HCT116 (cell line): ENCODE results near the gene PEG3. TPM values are rescaled to one million over a fixed set of nuclear protein-coding genes. Genes with fewer than 3 reads are reported as not detected.

Source experiments
- ATAC-seq: fragments of 200-7000 bp; cut with Tn5 transposase; 2 replicates; pipeline ENCODE4 v1.9.1; 2020; ENCODE audit warnings: mild to moderate bottlenecking, moderate library complexity
- BruUV-seq: library from RNA; stranded (reverse); fragments of 400-500 nt; replicated peaks from 2 replicates; lab custom pipeline; 2021; lab: Mats Ljungman, UMichigan
- CTCF ChIA-PET: fragments of 300-600 bp; sonication (Branson Sonifier 250); formaldehyde crosslinking; loops from one replicate; lab custom pipeline; 2021; ENCODE audit warnings: antibody characterized with exemption; lab: Charles Lee
- POLR2A ChIA-PET: fragments of 300-600, 350-600 bp; sonication (Branson Sonifier 250); formaldehyde crosslinking; loops from one replicate; lab custom pipeline; 2021; ENCODE audit warnings: antibody characterized with exemption; lab: Charles Lee
- RAD21 ChIA-PET, 2 experiments: fragments of 300-600 bp; sonication (Branson Sonifier 250); formaldehyde crosslinking; loops; one replicate each; lab custom pipeline; 2023; ENCODE audit warnings: low total read pairs in 2 of 2; ENCODE audit not compliant: uncharacterized antibody in 2 of 2, unreplicated experiment in 2 of 2, low non-redundant PET in 1 of 2; lab: Charles Lee
- DNase-seq: peaks from one replicate; pipeline ENCODE4 v3.0.0-alpha.2; 2010; ENCODE audit warnings: low read depth, low spot score
- H2AFZ ChIP-seq: fragments of 200-600 bp; shearing (Covaris generic), sonication (generic); 2 replicates; pipeline ENCODE4 v1.6.1; 2017; ENCODE audit warnings: low read depth, mixed run types, mixed read lengths, antibody characterized with exemption, low read length; ENCODE audit not compliant: poor library complexity, severe bottlenecking
- H3K27ac ChIP-seq: 2 replicates; pipeline ENCODE4 v1.5.1; 2012; ENCODE audit warnings: low read depth, low read length
- H3K27me3 ChIP-seq: fragments of 200-600 bp; sonication (generic); 2 replicates; pipeline ENCODE4 v1.6.1; 2016; ENCODE audit warnings: mixed run types, low read length, mixed read lengths; ENCODE audit not compliant: insufficient read depth
- H3K36me3 ChIP-seq, 2 experiments: fragments of 200-500 bp in 1 of 2; fragments of 200-600 bp in 1 of 2; sonication (Bioruptor generic) in 1 of 2; sonication (generic) in 1 of 2; 2 replicates each; pipeline versions ENCODE4 v1.5.1 to v1.6.1; 2014 to 2016; ENCODE audit warnings: low read length in 2 of 2, inconsistent platforms in 1 of 2, mixed read lengths in 1 of 2, mixed run types in 1 of 2; ENCODE audit not compliant: insufficient read depth in 2 of 2, control insufficient read depth in 1 of 2
- H3K4me1 ChIP-seq, 2 experiments: fragments of 200-600 bp in 1 of 2; sonication (generic) in 1 of 2; 2 replicates each; pipeline versions ENCODE4 v1.5.1 to v1.6.1; 2012 to 2017; ENCODE audit warnings: low read length in 2 of 2, inconsistent platforms in 1 of 2, mild to moderate bottlenecking in 1 of 2, mixed read lengths in 1 of 2, mixed run types in 1 of 2, moderate library complexity in 1 of 2; ENCODE audit not compliant: insufficient read depth in 2 of 2, control insufficient read depth in 1 of 2
- H3K4me2 ChIP-seq: fragments of 200-600 bp; sonication (generic); 2 replicates; pipeline ENCODE4 v1.6.1; 2017; ENCODE audit warnings: mixed run types, low read length, mixed read lengths
- H3K4me3 ChIP-seq, 2 experiments: fragments of 200-600 bp in 1 of 2; sonication (generic) in 1 of 2; replicated peaks in 1 of 2; 2 replicates each; pipeline ENCODE4 v1.5.1; 2011 to 2016; ENCODE audit warnings: low read length in 2 of 2, control low read depth in 1 of 2, low read depth in 1 of 2, mild to moderate bottlenecking in 1 of 2, mixed read lengths in 1 of 2, mixed run types in 1 of 2
- H3K79me2 ChIP-seq: fragments of 200-600 bp; sonication (generic); 2 replicates; pipeline ENCODE4 v1.6.1; 2017; ENCODE audit warnings: mild to moderate bottlenecking, mixed run types, low read length, moderate library complexity, mixed read lengths; ENCODE audit not compliant: insufficient read depth
- H3K9ac ChIP-seq: fragments of 200-600 bp; sonication (generic); 2 replicates; pipeline ENCODE4 v1.6.1; 2016; ENCODE audit warnings: low read length, mixed read lengths
- H3K9me2 ChIP-seq: fragments of 200-600 bp; sonication (generic), shearing (Covaris generic); 2 replicates; pipeline ENCODE4 v1.6.1; 2017; ENCODE audit warnings: mixed run types, mild to moderate bottlenecking, moderate library complexity; ENCODE audit not compliant: insufficient read depth
- H3K9me3 ChIP-seq, 2 experiments: fragments of 200-500 bp in 1 of 2; fragments of 200-600 bp in 1 of 2; sonication (Bioruptor generic) in 1 of 2; sonication (generic) in 1 of 2; 2 replicates each; pipeline ENCODE4 v1.6.1; 2014 to 2017; ENCODE audit warnings: low read length in 2 of 2, mixed read lengths in 2 of 2, inconsistent platforms in 1 of 2, low read depth in 1 of 2, mild to moderate bottlenecking in 1 of 2, mixed run types in 1 of 2, moderate library complexity in 1 of 2; ENCODE audit not compliant: control insufficient read depth in 1 of 2, insufficient read depth in 1 of 2
- H4K20me1 ChIP-seq: fragments of 200-600 bp; sonication (generic), shearing (Covaris generic); 2 replicates; pipeline ENCODE4 v1.6.1; 2017; ENCODE audit warnings: mixed run types, mild to moderate bottlenecking, moderate library complexity; ENCODE audit not compliant: insufficient read depth
- CBX3 ChIP-seq: IDR thresholded peaks from 2 replicates; pipeline ENCODE4 v1.6.1; 2012; ENCODE audit warnings: low read depth
- CEBPB ChIP-seq: IDR thresholded peaks from 2 replicates; pipeline ENCODE4 v1.6.1; 2012; ENCODE audit warnings: low read depth
- EGR1 ChIP-seq: IDR thresholded peaks from 2 replicates; pipeline ENCODE4 v1.6.1; 2012; ENCODE audit warnings: low read depth
- ELF1 ChIP-seq: IDR thresholded peaks from 2 replicates; pipeline ENCODE4 v1.6.1; 2012; ENCODE audit warnings: low read depth, borderline replicate concordance
- FOSL1 ChIP-seq: IDR thresholded peaks from 2 replicates; pipeline ENCODE4 v1.6.1; 2012; ENCODE audit warnings: low read depth
- JUND ChIP-seq: IDR thresholded peaks from 2 replicates; pipeline ENCODE4 v1.6.1; 2012
- MAX ChIP-seq: IDR thresholded peaks from 2 replicates; pipeline ENCODE4 v1.6.1; 2012
- POLR2AphosphoS5 ChIP-seq: IDR thresholded peaks from 2 replicates; pipeline ENCODE4 v1.6.1; 2011; ENCODE audit warnings: mild to moderate bottlenecking, low read depth, low read length, moderate library complexity
- RAD21 ChIP-seq: IDR thresholded peaks from 2 replicates; pipeline ENCODE4 v1.6.1; 2012; ENCODE audit warnings: low read depth, mild to moderate bottlenecking
- REST ChIP-seq: IDR thresholded peaks from 2 replicates; pipeline ENCODE4 v1.6.1; 2012; ENCODE audit warnings: low read depth
- SIN3A ChIP-seq: IDR thresholded peaks from 2 replicates; pipeline ENCODE4 v1.6.1; 2012; ENCODE audit warnings: low read depth
- SP1 ChIP-seq: IDR thresholded peaks from 2 replicates; pipeline ENCODE4 v1.6.1; 2012; ENCODE audit warnings: low read depth
- SRF ChIP-seq: IDR thresholded peaks from 2 replicates; pipeline ENCODE4 v1.6.1; 2012; ENCODE audit warnings: low read depth
- ZBTB33 ChIP-seq: IDR thresholded peaks from 2 replicates; pipeline ENCODE4 v1.6.1; 2011; ENCODE audit warnings: mild to moderate bottlenecking, low read length, moderate library complexity; ENCODE audit not compliant: insufficient replicate concordance; ENCODE audit errors: extremely low read depth
- ZFX ChIP-seq: fragments of 450-650 bp; IDR thresholded peaks from 2 replicates; pipeline ENCODE4 v1.6.1; 2017
- ZNF274 ChIP-seq: fragments of 200-500 bp; sonication (Bioruptor generic); IDR thresholded peaks from 2 replicates; pipeline ENCODE4 v1.6.1; 2014; ENCODE audit warnings: mild to moderate bottlenecking, low read depth, low read length, inconsistent platforms
- intact Hi-C: fragments of 100-400 bp; cut with micrococcal nuclease; formaldehyde crosslinking; loops from 2 replicates; pipeline ENCODE4 v1.10.0; 2022
- total RNA-seq: library from RNA; stranded (reverse); gene quantifications from one replicate; pipeline ENCODE4 v1.2.1, GENCODE V29; 2021; ENCODE audit not compliant: unreplicated experiment

The PEG3 gene
- total RNA-seq, 1 experiment from 2014 or later, result 0.34 TPM

- DNase-seq, result no peak
- POLR2A ChIA-PET, result no interaction called here
- Histone ChIP-seq H3K9ac (no peak overlapping the region), H3K36me3 (no peaks in the 10 kb centered on the region), H3K27me3 (no peaks in the 10 kb centered on the region), H3K79me2 (no peaks in the 10 kb centered on the region), H4K20me1 (no peaks in the 10 kb centered on the region), H3K4me1 (no peaks in the 10 kb centered on the region), H3K4me2 (no peak overlapping the region), H3K9me3 (peaks cover 5 to 34% of the 10 kb centered on the region in 2 experiments; a peak in 2 of 4 replicates), H3K9me2 (no peaks in the 10 kb centered on the region), H3K27ac (no peak overlapping the region), H2AFZ (no peak overlapping the region), H3K4me3 (no peak overlapping the region)
- RAD21 ChIA-PET, result no interaction called here
- TF ChIP-seq ZFX, result no peak
- no peak for TF ChIP-seq SRF
- TF ChIP-seq SIN3A, result no peak
- TF ChIP-seq ZBTB33, result no peak
- no peak for TF ChIP-seq RAD21
- TF ChIP-seq MAX, result no peak
- no peak for TF ChIP-seq CEBPB
- TF ChIP-seq JUND, result no peak
- TF ChIP-seq FOSL1, result no peak
- no peak for TF ChIP-seq POLR2AphosphoS5
- TF ChIP-seq SP1, result no peak
- TF ChIP-seq EGR1, result no peak
- TF ChIP-seq ZNF274, result no peak
- TF ChIP-seq CBX3, result no peak
- TF ChIP-seq REST, result no peak
- no peak for TF ChIP-seq ELF1
- intact Hi-C loops, result no loop called here
- BruUV-seq, result no TSS peak
- ATAC-seq, result no peak
- CTCF ChIA-PET, result no interaction called here
Measured at GRCh38 chr19:56838024-56838908, 2.3 kb downstream of the PEG3 start.
